Keratinocyte (primary cell): Measurements from ENCODE around the gene SELENOT. TPM values are rescaled to one million over a fixed set of nuclear protein-coding genes. Genes with fewer than 3 reads are reported as not detected.

Experiments
- DNase-seq: peaks from one replicate; pipeline ENCODE4 v3.0.0-alpha.2; 2011; ENCODE audit warnings: low read depth, missing footprints, low spot score
- FAIRE-seq: peaks from 2 replicates; lab custom pipeline; 2011; peaks lifted over from hg19 to GRCh38; lab: Jason Lieb, UNC
- H2AFZ ChIP-seq: 2 replicates; pipeline ENCODE4 v1.6.0; 2012; ENCODE audit warnings: low read length, control low read depth, inconsistent platforms; ENCODE audit not compliant: control insufficient read depth
- H3K27ac ChIP-seq: 2 replicates; pipeline ENCODE4 v1.5.1; 2011; ENCODE audit warnings: low read length; ENCODE audit not compliant: control insufficient read depth, insufficient read depth
- H3K27me3 ChIP-seq: 3 replicates; pipeline ENCODE4 v1.6.0; 2011; ENCODE audit warnings: low read length; ENCODE audit not compliant: control insufficient read depth, insufficient read depth; ENCODE audit errors: extremely low read depth
- H3K36me3 ChIP-seq, 2 experiments: 2 replicates in 1 of 2; 3 replicates in 1 of 2; pipeline ENCODE4 v1.5.1; 2011; ENCODE audit warnings: low read length in 2 of 2, mild to moderate bottlenecking in 1 of 2; ENCODE audit not compliant: control insufficient read depth in 2 of 2, insufficient read depth in 2 of 2; ENCODE audit errors: extremely low read depth in 1 of 2
- H3K4me1 ChIP-seq: 3 replicates; pipeline ENCODE4 v1.5.1; 2011; ENCODE audit warnings: low read length; ENCODE audit not compliant: control insufficient read depth, insufficient read depth; ENCODE audit errors: extremely low read depth
- H3K4me2 ChIP-seq: 3 replicates; pipeline ENCODE4 v1.6.0; 2011; ENCODE audit warnings: low read depth, low read length; ENCODE audit not compliant: control insufficient read depth, insufficient read depth; ENCODE audit errors: extremely low read depth
- H3K4me3 ChIP-seq, 3 experiments: fragments of 200-600 bp in 1 of 3; sonication (generic) in 1 of 3; 2 replicates in 2 of 3; 3 replicates in 1 of 3; pipeline ENCODE4 v1.5.1; 2011 to 2016; ENCODE audit warnings: low read length in 3 of 3, mild to moderate bottlenecking in 3 of 3, control low read depth in 2 of 3, inconsistent platforms in 1 of 3, low read depth in 1 of 3, mixed read lengths in 1 of 3, mixed run types in 1 of 3, moderate library complexity in 1 of 3; ENCODE audit not compliant: control insufficient read depth in 2 of 3, insufficient read depth in 2 of 3; ENCODE audit errors: extremely low read depth in 1 of 3
- H3K79me2 ChIP-seq: 2 replicates; pipeline ENCODE4 v1.6.0; 2012; ENCODE audit warnings: low read length; ENCODE audit not compliant: control insufficient read depth, insufficient read depth
- H3K9ac ChIP-seq: 3 replicates; pipeline ENCODE4 v1.6.0; 2011; ENCODE audit warnings: low read length; ENCODE audit not compliant: control insufficient read depth, insufficient read depth; ENCODE audit errors: extremely low read depth
- H3K9me1 ChIP-seq: 3 replicates; pipeline ENCODE4 v1.6.0; 2011; ENCODE audit warnings: low read length; ENCODE audit not compliant: control insufficient read depth, insufficient read depth; ENCODE audit errors: extremely low read depth
- H3K9me3 ChIP-seq: 2 replicates; pipeline ENCODE4 v1.5.1; 2012; ENCODE audit warnings: low read depth, low read length; ENCODE audit not compliant: control insufficient read depth
- H4K20me1 ChIP-seq: 3 replicates; pipeline ENCODE4 v1.6.0; 2011; ENCODE audit warnings: low read length; ENCODE audit not compliant: control insufficient read depth, insufficient read depth; ENCODE audit errors: extremely low read depth
- EZH2 ChIP-seq: IDR thresholded peaks from one replicate; pipeline ENCODE4 v1.6.1; 2012; ENCODE audit warnings: inconsistent platforms, mild to moderate bottlenecking, low read length, moderate library complexity
- dilution Hi-C: fragments of 300-500 bp; cut with MboI; formaldehyde crosslinking; loops from one replicate; pipeline ENCODE4 v1.7.0; 2020; ENCODE audit warnings: low sequenced_read_pairs; ENCODE audit not compliant: extremely low pct_ligation_motif_present
- polyA plus RNA-seq, 5 experiments: library from polyadenylated mRNA; depleted of rRNA in 3 of 5; stranded (reverse) in 3 of 5; stranded (forward) in 1 of 5; unstranded in 1 of 5; fragments of >200 nt; gene quantifications; 1 replicate in 1 of 5; 2 replicates in 3 of 5; 3 replicates in 1 of 5; pipeline versions ENCODE4 v1.2.1 to v1.2.3, GENCODE V29; 2011 to 2012; ENCODE audit warnings: missing spikeins in 2 of 5, low read depth in 1 of 5, low replicate concordance in 1 of 5
- TF ChIP-seq, protein P1 (sequence below), 3 experiments: IDR thresholded peaks in 1 of 3; conservative IDR thresholded peaks in 1 of 3; optimal IDR thresholded peaks in 1 of 3; 2 replicates in 2 of 3; 3 replicates in 1 of 3; pipeline versions ENCODE3 to v1.5.1; 2011; ENCODE audit warnings: low read length in 3 of 3, mild to moderate bottlenecking in 3 of 3, moderate library complexity in 2 of 3, control low read depth in 1 of 3, inconsistent platforms in 1 of 3; ENCODE audit not compliant: insufficient read depth in 2 of 3; ENCODE audit errors: extremely low read depth in 1 of 3

SELENOT gene
- polyA plus RNA-seq, 1 donor (not counting 4 experiments of a cell fraction or from before 2014, with no cell fraction given): 597 TPM

GRCh38 chr3:150635526-150635925, 32.4 kb downstream of the SELENOT start:
- Histone ChIP-seq H3K79me2 (no peaks in the 10 kb centered on the region), H3K27ac (no peak overlapping the region), H3K4me1 (no peaks in the 10 kb centered on the region), H3K9me1 (no peaks in the 10 kb centered on the region), H2AFZ (no peak overlapping the region), H3K9ac (no peak overlapping the region), H3K27me3 (no peaks in the 10 kb centered on the region), H3K9me3 (no peaks in the 10 kb centered on the region), H4K20me1 (no peaks in the 10 kb centered on the region), H3K36me3 (peaks cover 1% of the 10 kb centered on the region in 2 experiments), H3K4me3 (no peak overlapping the region), H3K4me2 (no peak overlapping the region)
- no peak for FAIRE-seq
- TF ChIP-seq EZH2: no peak
- TF ChIP-seq, protein P1, sequence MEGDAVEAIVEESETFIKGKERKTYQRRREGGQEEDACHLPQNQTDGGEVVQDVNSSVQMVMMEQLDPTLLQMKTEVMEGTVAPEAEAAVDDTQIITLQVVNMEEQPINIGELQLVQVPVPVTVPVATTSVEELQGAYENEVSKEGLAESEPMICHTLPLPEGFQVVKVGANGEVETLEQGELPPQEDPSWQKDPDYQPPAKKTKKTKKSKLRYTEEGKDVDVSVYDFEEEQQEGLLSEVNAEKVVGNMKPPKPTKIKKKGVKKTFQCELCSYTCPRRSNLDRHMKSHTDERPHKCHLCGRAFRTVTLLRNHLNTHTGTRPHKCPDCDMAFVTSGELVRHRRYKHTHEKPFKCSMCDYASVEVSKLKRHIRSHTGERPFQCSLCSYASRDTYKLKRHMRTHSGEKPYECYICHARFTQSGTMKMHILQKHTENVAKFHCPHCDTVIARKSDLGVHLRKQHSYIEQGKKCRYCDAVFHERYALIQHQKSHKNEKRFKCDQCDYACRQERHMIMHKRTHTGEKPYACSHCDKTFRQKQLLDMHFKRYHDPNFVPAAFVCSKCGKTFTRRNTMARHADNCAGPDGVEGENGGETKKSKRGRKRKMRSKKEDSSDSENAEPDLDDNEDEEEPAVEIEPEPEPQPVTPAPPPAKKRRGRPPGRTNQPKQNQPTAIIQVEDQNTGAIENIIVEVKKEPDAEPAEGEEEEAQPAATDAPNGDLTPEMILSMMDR (optimal IDR thresholded peaks at IDR 0.05 in 1 of 3, IDR thresholded peaks at IDR 0.05 in 1 of 3, conservative IDR thresholded peaks at IDR 0.05 in 1 of 3; ENCODE audit: extremely low read depth in 1 of 3, insufficient read depth in 2 of 3, low read length in 3 of 3): no peak
- dilution Hi-C loops: no loop called here
- DNase-seq: no peak

DNA sequence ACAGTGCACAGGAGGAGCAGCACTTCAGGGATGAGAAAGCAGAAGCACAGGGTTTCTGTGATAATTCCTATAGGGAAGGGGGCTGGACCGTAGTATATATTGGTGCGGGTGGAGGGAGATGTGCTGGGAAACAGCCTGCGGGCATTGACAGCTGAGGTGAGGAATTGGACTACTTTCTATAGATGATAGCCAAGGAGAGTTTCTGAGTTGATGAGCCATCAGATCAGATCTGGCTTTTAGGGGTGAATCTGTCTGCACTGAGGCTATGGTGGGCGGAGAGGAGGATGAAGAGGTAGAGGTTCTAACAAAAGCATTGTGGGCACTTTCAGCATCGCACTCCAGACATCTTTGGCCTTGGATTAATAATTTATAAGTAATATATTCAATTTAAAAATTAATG, 33.1 kb downstream of the SELENOT start:
- no peaks in the 10 kb centered on the region for H3K79me2 ChIP-seq
- H2AFZ ChIP-seq: no peak overlapping the region
- H3K9me3 ChIP-seq: no peaks in the 10 kb centered on the region
- no peaks in the 10 kb centered on the region for H4K20me1 ChIP-seq
- no peak overlapping the region for H3K4me2 ChIP-seq
- no peak for DNase-seq
- no peak for TF ChIP-seq EZH2
- TF ChIP-seq, protein P1 (optimal IDR thresholded peaks at IDR 0.05 in 1 of 3, IDR thresholded peaks at IDR 0.05 in 1 of 3, conservative IDR thresholded peaks at IDR 0.05 in 1 of 3; ENCODE audit: extremely low read depth in 1 of 3, insufficient read depth in 2 of 3, low read length in 3 of 3): no peak
- peaks cover 0 to 1% of the 10 kb centered on the region in 2 experiments for H3K36me3 ChIP-seq
- dilution Hi-C loops: no loop called here
- H3K9ac ChIP-seq: no peak overlapping the region
- H3K9me1 ChIP-seq: no peaks in the 10 kb centered on the region
- H3K27me3 ChIP-seq: no peaks in the 10 kb centered on the region
- no peak overlapping the region for H3K4me3 ChIP-seq
- no peaks in the 10 kb centered on the region for H3K4me1 ChIP-seq
- no peak for FAIRE-seq
- no peak overlapping the region for H3K27ac ChIP-seq
